ENCODE data around the gene ZKSCAN7.

- TF ChIP-seq POLR2AphosphoS5 (IDR thresholded peaks at IDR 0.05; ENCODE audit: low read depth, low read length) = no peak
- TF ChIP-seq SIN3A (IDR thresholded peaks at IDR 0.05; ENCODE audit: borderline replicate concordance, insufficient read depth, low read length) = no peak
- TF ChIP-seq TAF1 (IDR thresholded peaks at IDR 0.05; ENCODE audit: borderline replicate concordance, insufficient read depth, low read length) = no peak
- no peak for TF ChIP-seq REST (IDR thresholded peaks at IDR 0.05; ENCODE audit: insufficient read depth in 1 of 2, low read depth in 2 of 2, low read length in 2 of 2)
- TF ChIP-seq FOXP2 (optimal IDR thresholded peaks at IDR 0.05; ENCODE audit: borderline replicate concordance, extremely low read depth, extremely low read length, insufficient read depth) = no peak
Measured at GRCh38 chr3:44576613-44577012, 21.6 kb downstream of the ZKSCAN7 start.
